Ascending aorta (tissue), 2 donors: ENCODE results near the gene NAV2. TPM values are rescaled to one million over a fixed set of nuclear protein-coding genes. Genes with fewer than 3 reads are reported as not detected.

Experiments
- DNase-seq, 2 donors: peaks; one replicate each; pipeline ENCODE4 v3.0.0-alpha.2; 2019; ENCODE audit warnings: low spot score in 2 of 2
- H3K27ac ChIP-seq, 2 donors: fragments of 200-600 bp; sonication (generic); one replicate each; pipeline ENCODE4 v1.5.1; 2016 to 2017; ENCODE audit warnings: mild to moderate bottlenecking in 1 of 2
- H3K27me3 ChIP-seq: fragments of 200-600 bp; sonication (generic); one replicate; pipeline ENCODE4 v1.5.1; 2017
- H3K36me3 ChIP-seq, 2 donors: fragments of 200-600 bp; sonication (generic); one replicate each; pipeline ENCODE4 v1.5.1; 2016
- H3K4me1 ChIP-seq, 2 donors: fragments of 200-600 bp; sonication (generic); one replicate each; pipeline ENCODE4 v1.5.1; 2016 to 2017; ENCODE audit warnings: mild to moderate bottlenecking in 1 of 2
- H3K4me3 ChIP-seq, 2 donors: fragments of 200-600 bp; sonication (generic); one replicate each; pipeline ENCODE4 v1.5.1; 2016 to 2017; ENCODE audit warnings: mild to moderate bottlenecking in 1 of 2
- H3K9me3 ChIP-seq, 2 donors: fragments of 200-600 bp; sonication (generic); one replicate each; pipeline ENCODE4 v1.5.1; 2016
- CTCF ChIP-seq, 3 experiments: fragments of 200-600 bp in 2 of 3; fragments of 450-650 bp in 1 of 3; sonication (generic) in 2 of 3; IDR thresholded peaks; one replicate each; pipeline ENCODE4 v1.5.1; 2016 to 2019; ENCODE audit warnings: antibody characterized with exemption in 3 of 3, mild to moderate bottlenecking in 1 of 3, moderate library complexity in 1 of 3
- intact Hi-C: fragments of 100-400 bp; cut with DNase I; formaldehyde crosslinking; loops from one replicate; pipeline ENCODE4 v1.15.1; 2023
- total RNA-seq: library from RNA; depleted of rRNA; stranded (reverse); fragments of >200 nt; gene quantifications from one replicate; pipeline ENCODE4 v1.1.0, GENCODE V29; 2016

The NAV2 gene
- total RNA-seq, 1 donor from 2014 or later = 62.6 TPM

GRCh38 chr11:19849107-19849789 lies 136.6 kb downstream of the NAV2 start:
- intact Hi-C loops = no loop called here
- Histone ChIP-seq H3K27ac (no peak overlapping the region), H3K36me3 (peaks cover 13 to 57% of the 10 kb centered on the region in 2 donors), H3K9me3 (no peaks in the 10 kb centered on the region), H3K27me3 (no peaks in the 10 kb centered on the region), H3K4me3 (no peak overlapping the region), H3K4me1 (peaks cover 5 to 30% of the 10 kb centered on the region in 2 donors)
- DNase-seq = no peak
- no peak for TF ChIP-seq CTCF (IDR thresholded peaks at IDR 0.05)

- intact Hi-C loops = no loop called here
- TF ChIP-seq CTCF (IDR thresholded peaks at IDR 0.05) = no peak
- H3K4me1 ChIP-seq = peaks cover 5 to 30% of the 10 kb centered on the region in 2 donors
Measured at GRCh38 chr11:19849947-19850593, 137.4 kb downstream of the NAV2 start.

GRCh38 chr11:19852288-19852687 lies 139.7 kb downstream of the NAV2 start:
- Histone ChIP-seq H3K27ac (no peak overlapping the region), H3K36me3 (peaks cover 13 to 39% of the 10 kb centered on the region in 2 donors), H3K9me3 (no peaks in the 10 kb centered on the region), H3K4me1 (peaks cover 5 to 14% of the 10 kb centered on the region in 2 donors), H3K4me3 (no peak overlapping the region), H3K27me3 (no peaks in the 10 kb centered on the region)
- intact Hi-C loops = no loop called here
- no peak for TF ChIP-seq CTCF (IDR thresholded peaks at IDR 0.05)
- no peak for DNase-seq

More at GRCh38 chr11:19849947-19850593, 137.4 kb downstream of the NAV2 start:
- DNase-seq = no peak
- peaks cover 13 to 49% of the 10 kb centered on the region in 2 donors for H3K36me3 ChIP-seq
- no peak overlapping the region for H3K27ac ChIP-seq
- no peak overlapping the region for H3K4me3 ChIP-seq
- H3K9me3 ChIP-seq = no peaks in the 10 kb centered on the region
- no peaks in the 10 kb centered on the region for H3K27me3 ChIP-seq

GRCh38 chr11:19853016-19853415 lies 140.4 kb downstream of the NAV2 start:
- no peak for TF ChIP-seq CTCF (IDR thresholded peaks at IDR 0.05)
- Histone ChIP-seq H3K27me3 (no peaks in the 10 kb centered on the region), H3K4me1 (peaks cover 5 to 9% of the 10 kb centered on the region in 2 donors), H3K27ac (no peak overlapping the region), H3K9me3 (no peaks in the 10 kb centered on the region), H3K36me3 (peaks cover 13 to 34% of the 10 kb centered on the region in 2 donors), H3K4me3 (no peak overlapping the region)
- intact Hi-C loops = no loop called here
- no peak for DNase-seq

- intact Hi-C loops = no loop called here
Measured at GRCh38 chr11:19853920-19854319, 141.3 kb downstream of the NAV2 start.

More at GRCh38 chr11:19853920-19854319, 141.3 kb downstream of the NAV2 start:
- Histone ChIP-seq H3K9me3 (no peaks in the 10 kb centered on the region), H3K27me3 (no peaks in the 10 kb centered on the region), H3K27ac (no peak overlapping the region), H3K4me1 (peaks cover 5 to 7% of the 10 kb centered on the region in 2 donors), H3K4me3 (no peak overlapping the region), H3K36me3 (peaks cover 13 to 29% of the 10 kb centered on the region in 2 donors)
- no peak for DNase-seq
- no peak for TF ChIP-seq CTCF (IDR thresholded peaks at IDR 0.05)
